Ishikawa (cell line): Measurements from ENCODE around the gene PGP.

Source experiments
- CEBPB ChIP-seq: IDR thresholded peaks from 2 replicates; pipeline ENCODE4 v1.6.1; 2012
- EGR1 ChIP-seq: IDR thresholded peaks from 2 replicates; pipeline ENCODE4 v1.6.1; 2012
- EP300 ChIP-seq: IDR thresholded peaks from 2 replicates; pipeline ENCODE4 v1.6.1; 2012; ENCODE audit warnings: borderline replicate concordance
- NFIC ChIP-seq: IDR thresholded peaks from 2 replicates; pipeline ENCODE4 v1.6.1; 2012
- RAD21 ChIP-seq: IDR thresholded peaks from 2 replicates; pipeline ENCODE4 v1.6.1; 2012; ENCODE audit warnings: low read depth

- TF ChIP-seq NFIC (no peak), RAD21 (peak; percentile 34; the same call in 1 of the 2 replicates), EGR1 (no peak), CEBPB (no peak), EP300 (no peak)
Measured at GRCh38 chr16:2223942-2224486, 9.4 kb upstream of the PGP start.
